ENCODE measurements around the gene GARIN1A.

DNA sequence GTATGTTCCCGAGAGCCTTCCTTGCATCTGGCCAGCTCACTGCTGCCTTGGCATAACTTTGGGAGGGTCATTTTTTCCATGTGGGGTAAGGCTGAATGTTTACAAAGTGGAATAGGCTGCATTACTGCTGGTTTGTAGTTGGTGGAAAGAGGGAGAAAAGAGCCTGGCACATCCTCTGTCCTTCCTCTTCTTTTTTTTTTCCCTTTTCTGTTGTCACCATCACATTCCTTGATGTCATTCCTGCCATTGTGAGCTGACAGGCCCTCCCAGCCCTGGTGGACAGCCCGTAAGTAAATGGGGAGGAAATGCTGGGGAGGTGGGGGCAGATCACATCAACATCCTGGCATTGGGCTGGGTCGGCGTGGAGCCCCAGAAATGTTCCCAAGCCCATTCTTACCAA, at the start of gene GARIN1A:
- no peak for TF ChIP-seq SP1 (IDR thresholded peaks at IDR 0.05)
- TF ChIP-seq ARNT (IDR thresholded peaks at IDR 0.05), result no peak
- TF ChIP-seq CTBP1 (IDR thresholded peaks at IDR 0.05; ENCODE audit: borderline replicate concordance), result no peak
- TF ChIP-seq FOXA1 (IDR thresholded peaks at IDR 0.05), result no peak
- no peak for TF ChIP-seq SUZ12 (IDR thresholded peaks at IDR 0.05)
- TF ChIP-seq FOXK2 (IDR thresholded peaks at IDR 0.05), result no peak
- no peak for TF ChIP-seq NFRKB (IDR thresholded peaks at IDR 0.05)
